NCI-H1417 treated with DMSO at 0.1 percent for 48 hours (cell line): Measurements from ENCODE around the gene BANP.

Experiments
- DNase-seq: peaks from one replicate; lab custom pipeline; 2025; lab: John Stamatoyannopoulos, UW

BANP gene

DNA sequence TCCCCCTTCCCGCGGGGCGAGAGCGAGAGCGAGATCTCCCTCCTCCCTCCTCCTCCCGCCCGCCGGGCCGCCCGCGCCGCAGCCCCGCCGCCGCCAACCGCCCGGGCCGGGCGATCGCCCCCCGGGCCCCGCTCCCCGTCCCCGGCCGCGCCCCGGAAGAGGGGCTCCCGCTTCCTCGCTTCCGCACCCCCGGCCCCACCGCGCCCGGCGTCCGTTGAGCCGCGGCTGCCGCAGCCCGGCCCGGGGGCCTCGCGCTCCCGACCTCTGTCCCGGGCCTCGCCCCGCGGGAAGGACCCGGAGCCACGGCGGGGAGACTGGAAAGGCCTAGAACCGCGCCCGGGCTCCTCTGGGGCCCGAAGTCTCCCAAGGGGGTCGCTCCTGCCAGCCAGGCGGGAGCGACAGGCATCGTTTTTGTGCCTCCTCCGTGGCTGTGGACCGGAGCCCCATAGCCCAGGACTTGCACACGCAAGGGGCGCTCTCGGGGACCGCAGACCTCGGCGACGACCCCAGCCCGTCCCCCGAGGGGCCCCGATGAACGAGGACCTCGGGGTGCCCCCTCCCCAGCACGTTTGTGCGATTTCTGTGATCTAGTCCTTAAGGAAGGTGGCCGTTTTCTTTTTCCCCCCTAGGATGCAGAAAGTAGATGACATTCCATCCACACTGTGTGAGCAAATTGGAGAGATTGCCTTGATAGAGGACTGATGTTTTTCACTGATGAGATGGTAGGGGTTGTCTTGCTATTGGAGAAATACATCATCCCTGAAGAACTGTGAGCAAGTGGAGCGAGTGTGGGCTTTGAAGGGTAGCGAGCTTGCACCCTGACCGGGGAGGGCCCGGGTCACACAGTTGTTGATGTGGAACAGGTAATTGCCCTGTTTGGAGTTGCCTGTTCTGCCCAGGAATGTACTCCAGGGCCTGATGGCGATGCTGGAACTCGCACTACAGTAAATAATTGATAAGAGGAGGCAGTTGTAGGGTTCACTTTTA, 611 bp downstream of the BANP start:
- no peak for DNase-seq

DNA sequence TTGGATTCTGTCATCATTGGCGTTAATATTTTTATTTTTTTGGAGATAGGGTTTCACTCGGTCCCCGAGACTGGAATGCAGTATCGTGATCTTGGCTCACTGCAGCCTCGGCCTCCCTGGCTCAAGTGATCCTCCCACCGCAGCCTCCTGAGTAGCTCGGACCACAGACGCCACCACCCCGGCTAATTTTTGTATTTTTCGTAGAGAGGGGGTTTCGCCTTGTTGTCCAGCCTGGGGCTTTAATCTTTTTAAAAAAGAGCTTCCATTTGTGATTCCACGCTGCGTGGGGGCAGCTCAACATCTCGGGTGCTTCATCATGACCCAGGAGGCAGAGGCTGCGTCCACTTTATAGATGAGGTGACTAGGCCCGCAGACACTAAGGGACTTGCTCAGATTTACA, 1.5 kb downstream of the BANP start:
- no peak for DNase-seq

DNA sequence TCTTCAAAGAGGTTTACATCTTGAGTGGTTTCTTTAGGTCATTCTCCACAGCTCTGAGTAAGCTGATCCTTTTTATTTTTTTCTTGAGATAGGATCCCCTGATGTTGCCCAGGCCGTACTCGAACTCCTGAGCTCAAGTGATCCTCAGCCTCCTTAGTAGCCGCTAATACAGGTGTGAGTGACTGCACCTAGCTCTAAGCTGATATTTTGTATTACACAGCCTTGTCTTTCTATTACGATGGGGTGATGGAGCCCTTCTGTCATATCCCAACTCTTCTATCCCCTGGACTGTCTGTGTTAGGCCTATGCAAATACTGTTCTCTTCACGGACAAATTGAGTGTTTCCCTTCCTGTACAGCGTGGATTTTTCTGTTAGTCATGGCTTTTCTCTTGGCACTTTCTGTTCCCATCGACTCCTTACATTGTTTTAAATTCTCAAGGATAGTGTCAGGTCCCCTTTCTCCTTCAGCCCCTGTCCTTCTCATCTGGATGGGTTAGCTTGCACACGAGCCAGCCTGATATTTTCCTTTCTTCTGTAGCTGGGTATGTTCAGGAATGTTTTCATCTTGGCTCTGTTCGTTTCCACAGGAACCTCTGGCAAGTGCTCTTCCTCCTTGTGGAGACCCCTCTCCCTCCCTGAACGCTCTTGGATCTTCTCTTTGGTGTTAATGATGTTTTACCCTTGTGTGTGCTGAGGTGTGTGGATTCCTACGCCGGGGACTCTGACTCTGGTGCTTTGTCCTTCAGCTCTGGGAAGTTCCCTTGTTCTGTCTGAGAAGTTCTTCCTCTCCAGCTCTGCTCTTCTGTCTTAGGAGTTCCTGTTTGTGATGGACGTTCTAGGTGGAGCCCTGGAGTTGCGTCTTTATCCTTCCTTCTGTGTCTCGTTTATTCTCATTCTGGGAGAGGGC, 2.3 kb downstream of the BANP start:
- no peak for DNase-seq

DNA sequence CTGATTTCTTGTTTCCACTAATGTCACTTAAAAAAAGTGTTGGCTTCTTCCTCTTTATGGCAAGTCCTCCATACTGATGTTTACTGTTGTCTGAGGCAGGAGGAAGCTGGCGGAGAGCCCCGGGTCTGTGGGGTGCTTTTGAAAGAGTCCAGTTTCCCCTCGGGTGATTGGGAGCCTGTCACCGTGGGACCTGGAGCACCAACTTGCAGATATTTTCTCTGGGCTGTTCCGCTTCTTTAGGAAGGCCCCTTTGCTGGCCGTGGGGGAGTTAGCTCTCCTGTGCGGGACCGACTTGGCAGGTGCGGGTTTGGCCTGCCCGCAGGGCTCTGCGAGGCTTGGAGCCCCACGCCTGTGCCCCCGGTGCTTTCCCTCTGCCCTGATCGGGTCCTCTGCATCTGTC, 3.1 kb downstream of the BANP start:
- DNase-seq, result no peak

DNA sequence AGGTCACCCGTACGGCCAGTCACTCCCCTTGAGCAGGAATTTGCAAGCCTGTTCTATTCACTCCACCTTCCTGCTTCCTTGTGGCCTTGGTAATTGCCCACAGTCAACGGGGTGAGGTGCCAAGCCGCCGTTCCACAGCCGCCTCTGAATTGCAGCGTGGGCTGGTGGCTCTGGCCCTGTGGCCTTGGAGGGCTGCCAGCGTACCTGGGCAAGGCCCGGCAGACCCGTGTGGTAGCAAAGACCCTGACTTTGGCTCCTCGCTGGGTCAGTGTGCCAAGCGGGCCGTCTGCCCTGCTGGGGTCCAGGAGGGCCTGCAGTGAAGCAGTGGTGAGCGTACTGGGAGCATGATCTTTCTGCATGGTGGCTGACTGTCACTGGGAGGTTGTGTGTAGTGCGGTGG, 3.6 kb downstream of the BANP start:
- no peak for DNase-seq

DNA sequence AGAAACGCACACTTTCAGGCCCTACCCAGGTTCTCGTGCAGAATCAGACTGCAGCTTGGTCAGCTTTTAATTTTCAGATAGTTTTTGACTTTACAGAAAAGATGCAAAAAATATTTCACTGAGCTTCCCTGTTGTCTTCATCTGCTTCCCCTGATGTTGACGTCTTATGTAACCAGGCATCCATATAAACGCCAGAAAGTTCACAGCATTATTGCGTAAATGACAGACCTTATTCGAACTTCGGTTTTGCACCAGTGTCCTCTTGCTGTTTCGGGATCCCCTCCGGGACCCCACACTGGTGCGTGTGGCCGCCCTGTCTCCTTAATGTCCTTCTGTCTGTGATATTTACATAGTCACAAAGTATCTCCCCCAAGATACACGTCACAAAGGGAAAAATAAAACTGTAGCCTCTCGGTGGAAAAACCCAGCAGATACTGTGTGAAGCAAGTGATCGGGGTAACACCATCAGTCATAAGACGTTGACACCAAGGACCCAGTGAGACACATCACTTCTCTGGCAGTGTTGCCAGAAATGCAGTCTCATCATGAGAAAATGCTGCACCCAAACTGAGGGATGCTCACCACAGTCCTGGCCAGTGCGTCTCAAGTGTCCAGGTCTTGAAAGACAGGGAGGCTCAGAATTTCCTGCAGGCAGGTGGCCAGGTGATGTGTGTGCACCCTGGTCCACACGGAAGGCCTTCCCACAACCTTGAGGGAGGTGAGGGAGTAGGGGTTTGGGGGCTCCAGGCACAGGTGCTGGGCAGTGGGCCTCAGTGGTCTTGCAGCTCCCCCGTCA, 4.3 kb downstream of the BANP start:
- DNase-seq, result no peak

DNA sequence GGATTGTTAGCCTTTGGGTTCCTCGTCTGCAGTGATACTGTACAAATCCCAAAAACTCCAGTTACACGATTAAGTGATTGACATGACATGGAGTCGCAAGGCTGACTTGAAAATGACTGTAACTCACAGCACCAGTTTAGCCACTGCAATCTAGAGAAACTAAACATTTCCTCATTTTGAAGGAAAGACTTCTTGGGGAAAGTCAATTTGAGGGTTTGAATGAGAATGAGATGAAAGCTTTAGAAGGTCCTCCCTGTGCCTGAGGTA, 4.8 kb downstream of the BANP start:
- no peak for DNase-seq

DNA sequence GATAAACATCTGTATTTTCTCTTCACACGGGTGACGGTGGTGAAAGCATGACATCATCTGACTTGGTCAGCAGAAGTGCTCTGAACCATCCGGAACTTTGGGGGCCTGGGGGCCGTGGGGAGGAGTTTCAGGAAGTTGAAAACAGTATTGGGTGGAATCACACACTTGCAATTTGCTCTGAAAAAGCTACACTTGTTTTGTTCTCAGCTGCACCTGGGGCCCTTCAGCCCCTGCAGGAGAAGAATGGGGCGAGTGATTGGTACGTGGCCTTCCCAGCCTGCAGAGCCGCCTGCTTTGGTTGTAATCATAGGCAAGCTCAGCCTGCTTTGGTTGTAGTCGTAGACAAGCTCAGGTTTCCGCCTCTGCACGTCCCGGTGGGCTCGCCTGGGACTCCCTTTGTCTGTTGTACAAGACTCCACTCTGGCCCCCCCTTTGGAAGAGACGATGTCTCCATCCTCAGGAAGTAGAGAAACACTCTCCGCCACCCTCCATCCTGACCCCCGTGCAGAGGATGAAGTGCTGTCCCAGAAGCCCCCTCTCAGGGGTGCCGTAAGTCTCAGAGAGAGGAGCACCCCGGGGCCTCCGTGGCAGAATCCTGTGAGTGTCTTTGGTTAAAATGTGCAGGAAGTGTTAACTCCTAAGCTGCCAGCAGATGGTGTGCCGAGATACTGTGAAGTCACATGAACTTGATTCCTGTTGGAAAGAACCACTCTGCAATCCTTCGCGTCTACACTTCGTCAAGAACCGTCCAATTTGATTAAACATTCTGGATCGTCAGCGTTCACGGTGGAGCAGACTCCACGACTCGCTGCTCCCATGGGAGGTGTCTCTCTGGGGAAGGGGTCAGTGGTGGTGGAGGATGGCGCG, 5.4 kb downstream of the BANP start:
- DNase-seq, result no peak

DNA sequence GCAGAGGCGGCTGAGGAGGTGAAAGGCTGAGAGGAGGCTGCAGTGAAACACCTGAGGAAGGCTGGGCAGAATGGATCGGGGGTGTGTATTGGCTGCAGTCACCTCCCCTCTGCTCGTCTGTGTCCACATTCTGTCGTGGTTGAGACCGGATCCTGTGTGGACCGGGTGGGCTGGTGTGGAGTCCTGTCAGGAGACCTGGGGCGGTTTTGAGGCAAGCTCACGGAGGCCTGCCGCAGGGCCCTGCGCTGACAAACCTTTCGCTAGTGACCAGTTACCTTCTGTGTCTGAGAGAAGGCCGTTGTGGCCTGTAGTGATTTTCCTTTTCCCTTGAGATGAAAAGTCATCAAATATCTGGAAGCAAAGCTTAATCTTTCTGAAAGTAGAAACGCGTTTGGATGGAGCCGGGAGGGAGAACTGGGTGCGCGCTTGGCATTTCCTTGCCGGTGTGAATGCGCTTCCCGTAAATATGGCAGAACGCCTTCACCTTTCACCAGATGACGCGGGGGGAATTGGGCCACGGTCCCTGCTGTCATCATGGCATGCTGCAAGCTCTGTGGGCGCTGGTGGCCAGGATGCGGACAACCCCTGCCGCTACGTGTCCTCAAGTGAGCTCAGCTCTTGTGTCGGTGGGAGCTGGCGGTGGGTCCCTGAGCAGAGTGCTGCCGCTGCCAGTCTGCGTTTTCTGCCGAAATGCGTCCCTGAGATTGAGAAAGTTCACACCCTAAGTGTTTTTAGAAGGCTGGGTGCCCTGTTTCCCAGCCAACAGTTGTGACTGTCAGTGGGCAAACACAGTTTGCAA, 6.3 kb downstream of the BANP start:
- DNase-seq, result no peak

DNA sequence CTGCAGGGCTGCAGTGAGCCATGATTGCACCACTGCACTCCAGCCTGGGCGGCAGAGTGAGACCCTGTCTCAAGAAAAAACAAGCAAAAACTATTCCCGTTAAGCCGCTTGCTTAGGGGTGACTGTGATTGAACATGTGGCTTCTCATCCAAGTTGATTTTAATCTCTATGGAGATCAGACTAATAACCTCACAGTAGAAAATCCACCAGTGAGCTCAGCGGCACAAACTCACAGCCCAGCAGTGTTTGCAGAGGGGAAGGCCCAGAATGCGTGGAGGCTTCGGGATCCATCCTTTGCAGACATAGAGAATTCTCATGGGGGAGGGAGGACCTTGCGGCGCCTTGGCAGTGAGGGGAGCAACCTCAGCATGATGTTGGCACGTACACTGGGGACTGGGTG, 7.4 kb downstream of the BANP start:
- DNase-seq, result no peak

DNA sequence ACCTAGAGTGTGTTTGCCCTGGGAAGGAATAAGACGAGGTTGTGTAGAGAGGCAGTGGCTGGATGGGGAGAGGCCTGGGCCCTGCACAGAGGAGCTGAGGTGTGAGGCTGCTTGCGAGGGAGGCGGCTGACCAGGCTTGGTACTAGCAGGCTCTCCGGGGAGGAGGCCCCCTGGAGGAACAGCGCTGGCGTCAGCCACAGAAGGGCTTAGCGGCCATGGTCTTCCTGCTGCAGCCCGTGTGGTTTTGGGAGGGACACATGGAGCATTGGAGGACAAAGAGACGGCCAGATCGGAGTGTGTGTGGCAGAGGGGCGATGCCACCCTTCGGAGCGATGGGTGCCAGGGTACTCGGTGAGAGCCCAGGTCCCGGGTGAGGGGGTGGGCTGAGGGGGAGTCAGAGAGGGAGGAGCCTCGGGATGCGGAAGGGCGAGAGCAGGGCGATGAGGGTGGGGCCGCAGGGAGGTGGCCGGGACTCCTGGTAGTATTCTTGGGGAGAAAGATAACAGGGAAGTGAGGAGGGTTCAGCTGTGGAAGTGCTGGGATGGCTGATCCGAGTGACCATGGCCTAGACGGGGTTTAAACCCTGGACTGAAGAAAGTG, 8.3 kb downstream of the BANP start:
- DNase-seq, result no peak

DNA sequence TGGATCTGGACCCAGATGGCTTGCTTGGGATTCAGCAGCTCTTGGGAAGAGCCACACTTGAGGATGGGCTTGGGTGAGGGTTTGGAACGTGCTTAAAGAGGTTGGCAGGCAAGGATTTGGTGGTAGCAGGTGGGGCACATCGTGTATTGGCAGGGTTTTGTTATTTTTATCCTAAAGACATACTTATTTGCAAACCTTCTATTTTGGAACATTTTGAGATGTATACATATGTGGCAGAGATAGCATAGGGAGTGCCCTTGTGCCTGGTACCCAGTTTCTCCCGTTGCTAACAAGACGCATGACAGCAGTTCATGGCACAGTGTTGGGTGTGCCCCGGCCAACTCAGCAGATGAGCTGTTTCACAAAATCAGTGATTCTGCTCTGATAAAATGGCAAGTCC, 9.1 kb downstream of the BANP start:
- no peak for DNase-seq

DNA sequence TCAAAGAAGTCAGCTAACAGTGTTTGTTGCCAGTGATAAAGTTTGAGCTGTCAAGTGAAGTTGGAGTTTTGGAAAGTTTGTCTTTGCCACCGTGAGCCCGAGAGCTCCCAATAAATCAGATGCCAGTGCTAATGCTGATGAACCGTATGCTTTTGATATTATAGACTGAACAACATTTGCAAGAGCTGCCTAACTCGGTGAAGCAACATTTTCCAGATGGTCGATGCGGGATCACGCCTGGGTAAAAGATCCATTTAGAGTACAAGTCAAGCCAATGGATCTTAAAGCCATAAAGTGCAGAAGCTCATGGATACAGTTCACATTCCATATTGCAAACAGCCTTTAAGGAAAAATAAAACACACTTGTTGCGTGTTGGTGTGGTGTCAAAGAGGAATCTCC, 9.6 kb downstream of the BANP start:
- no peak for DNase-seq

DNA sequence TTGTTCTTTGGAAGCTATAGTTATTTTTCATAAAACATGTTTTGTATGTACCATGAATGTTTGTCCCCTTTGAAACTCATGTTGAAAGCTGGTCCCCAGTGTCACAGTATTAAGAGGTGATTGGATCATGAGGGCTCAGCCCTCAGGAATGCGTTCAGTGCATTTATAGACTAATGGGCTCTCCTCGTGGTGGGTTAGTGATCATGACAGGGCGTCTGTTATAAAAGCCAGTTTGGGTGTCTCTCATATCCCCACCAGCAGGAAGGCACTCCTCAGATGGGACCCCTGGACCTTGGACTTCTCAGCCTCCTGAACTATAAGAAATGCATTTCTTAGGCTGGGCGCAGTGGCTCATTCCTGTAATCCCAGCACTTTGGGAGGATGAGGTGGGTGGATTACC, 10.4 kb downstream of the BANP start:
- DNase-seq, result no peak

DNA sequence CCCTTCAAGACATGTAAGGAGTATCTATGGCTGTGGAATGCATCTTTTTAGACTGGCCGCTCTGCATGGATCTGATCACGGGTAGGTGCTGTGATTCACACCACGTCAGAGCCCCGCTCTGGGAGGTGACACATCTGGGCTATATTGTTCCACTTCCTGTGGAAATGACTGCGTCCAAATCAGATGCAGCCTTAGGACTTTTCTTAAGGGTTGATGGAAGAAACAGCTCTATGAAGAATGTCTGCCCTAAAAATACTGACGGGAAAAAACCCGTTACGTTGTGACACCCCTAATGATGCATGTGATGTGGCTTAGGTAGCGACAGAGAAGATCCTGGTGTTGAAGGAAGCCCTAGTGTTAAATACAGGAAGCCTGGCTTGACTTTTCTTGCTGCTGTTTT, 12.2 kb downstream of the BANP start:
- DNase-seq, result no peak

DNA sequence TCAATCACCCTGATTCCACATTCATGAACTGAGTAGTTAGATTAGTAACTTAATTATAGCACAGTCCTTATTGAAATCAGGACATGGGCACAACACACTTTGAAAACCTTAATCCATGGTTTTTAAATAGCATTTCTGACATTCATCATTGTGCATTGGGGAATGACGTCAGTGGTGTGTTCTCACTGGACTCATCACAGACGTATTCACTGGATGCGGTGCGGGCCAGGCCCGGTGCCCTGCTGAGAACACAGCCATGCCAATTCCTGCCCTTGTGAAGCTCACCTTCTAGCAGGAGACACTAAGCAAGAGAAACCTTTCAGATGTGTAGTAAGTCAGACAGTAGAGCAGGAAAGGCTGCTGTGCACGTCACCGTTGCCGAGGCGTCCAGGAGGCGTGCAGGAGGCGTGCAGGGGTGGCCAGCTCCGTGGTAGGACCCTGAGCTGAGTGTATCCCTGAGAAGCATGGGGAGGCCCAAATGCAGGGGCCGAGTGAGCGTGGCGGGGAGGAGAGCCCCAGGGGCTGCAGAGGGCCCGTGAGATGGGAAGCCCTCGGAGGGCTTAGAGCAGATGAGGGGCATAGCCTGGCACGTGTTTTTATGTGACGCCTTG, 12.9 kb downstream of the BANP start:
- no peak for DNase-seq

DNA sequence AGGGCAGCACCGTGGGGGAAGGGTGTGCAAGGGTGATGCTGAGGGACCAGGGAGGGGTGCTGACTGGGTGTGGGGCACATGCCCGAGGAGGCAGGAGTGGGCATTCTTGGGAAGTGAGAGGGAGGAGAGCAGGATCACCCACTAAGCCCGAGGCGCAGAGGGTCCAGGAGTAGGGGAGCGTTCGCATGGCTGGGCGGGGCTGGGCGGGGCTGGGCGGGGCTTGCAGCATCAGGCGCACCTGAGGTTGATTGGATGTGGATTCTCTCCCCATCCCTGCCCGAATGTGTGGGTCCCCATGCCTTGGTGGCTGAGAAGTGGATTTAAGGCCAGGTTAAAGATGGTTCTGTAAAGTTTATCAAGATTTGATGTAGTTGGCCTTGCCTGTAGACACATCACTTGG, 14.2 kb downstream of the BANP start:
- no peak for DNase-seq

DNA sequence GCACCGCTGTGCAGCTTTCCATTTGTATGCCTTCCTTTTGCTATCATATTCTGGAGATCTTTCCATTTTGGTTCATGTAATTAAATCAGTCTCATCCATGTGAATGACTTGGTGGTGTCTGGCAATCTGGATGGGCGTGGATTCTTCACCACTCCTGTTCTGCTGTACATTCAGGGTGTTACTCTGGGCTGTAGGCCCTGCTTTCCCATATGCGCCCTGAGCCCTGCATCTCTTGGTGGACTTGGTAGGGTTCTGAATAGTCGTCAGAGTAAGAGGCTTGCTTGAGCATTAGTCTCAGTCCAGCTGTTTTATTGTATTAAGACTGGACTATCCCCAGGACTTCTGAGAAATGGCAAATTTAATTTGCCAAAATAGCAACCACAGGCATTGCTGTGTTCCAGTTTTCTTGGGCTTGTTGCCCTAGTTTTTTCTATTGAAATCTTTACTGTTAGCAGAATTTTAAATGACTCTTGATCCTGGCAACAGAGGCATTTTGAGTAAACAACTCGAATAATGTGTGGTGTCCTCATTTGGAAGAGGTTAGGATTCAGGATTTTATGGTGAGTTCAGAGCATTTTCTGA, 14.9 kb downstream of the BANP start:
- DNase-seq, result no peak

DNA sequence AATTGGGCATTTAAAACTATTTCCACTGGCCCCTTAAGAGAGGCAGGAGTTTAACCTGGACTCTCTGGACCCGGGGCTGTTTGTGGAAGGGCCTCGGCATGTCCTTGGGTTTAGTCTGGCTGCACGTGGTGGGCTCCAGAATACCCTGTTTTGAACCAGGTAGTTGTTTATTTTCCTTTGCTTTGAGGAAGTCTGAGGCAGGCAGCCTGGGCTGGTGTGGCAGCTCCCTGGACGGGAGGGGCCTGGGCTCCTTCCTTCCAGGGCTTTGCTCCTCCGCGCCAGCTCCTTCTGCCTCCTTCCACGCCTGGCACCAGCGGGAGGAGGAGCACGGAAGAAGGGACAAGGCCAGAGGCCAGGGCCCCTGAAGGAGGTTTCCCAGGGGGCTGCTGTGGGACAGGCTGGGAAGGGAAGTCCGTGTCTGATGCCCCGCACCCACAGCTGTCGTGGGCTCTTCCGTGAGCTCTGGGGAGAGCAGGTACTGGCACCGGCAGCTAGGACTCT, 15.5 kb downstream of the BANP start:
- no peak for DNase-seq
